ENCODE results near the gene ST8SIA2. TPM values are rescaled to one million over a fixed set of nuclear protein-coding genes. Genes with fewer than 3 reads are reported as not detected.

The ST8SIA2 gene
- total RNA-seq, 2 donors from 2014 or later = 0.73 to 2.3 TPM

DNA sequence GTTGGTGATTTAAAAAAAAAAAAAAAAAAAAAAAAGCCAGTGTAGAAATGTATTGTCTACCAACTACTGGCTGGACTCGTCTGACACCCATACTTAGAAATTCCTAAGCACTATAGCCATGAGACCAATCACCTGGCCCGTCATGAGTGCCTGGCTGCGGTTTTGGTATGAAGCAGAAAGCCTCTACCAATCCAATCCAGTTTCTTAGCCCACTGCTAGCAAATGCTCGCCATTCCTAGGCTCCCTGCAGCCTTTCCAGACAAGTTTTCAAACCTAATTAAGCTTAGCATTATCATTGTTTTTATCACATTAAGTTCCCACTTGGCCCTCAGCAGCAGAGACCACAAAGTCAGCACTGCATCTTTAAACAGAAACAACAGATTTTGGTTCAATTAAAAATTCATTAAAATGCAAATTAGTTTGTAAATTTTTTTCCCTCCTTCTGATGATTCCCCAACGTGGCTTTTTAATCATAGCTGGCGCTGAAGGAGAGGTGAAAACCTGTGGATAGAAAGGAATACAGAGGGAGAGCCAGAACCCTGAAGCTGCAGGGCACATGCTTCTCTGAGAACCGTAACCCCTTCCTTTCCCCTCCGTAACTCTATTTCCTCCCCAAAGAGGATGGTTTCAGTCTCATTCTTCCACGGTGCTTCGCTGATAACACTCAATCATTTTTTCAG lies 32.2 kb upstream of the ST8SIA2 start:
- no peak for DNase-seq (ENCODE audit: low spot score)
- 80% methylated on average over 10 of the region's 10 CpGs for WGBS
- intact Hi-C loops (cut with DNase I) = no loop called here
- Histone ChIP-seq H3K4me1 (replicated peaks) (no peaks in the 10 kb centered on the region), H3K36me3 (no peaks in the 10 kb centered on the region), H3K9me3 (no peaks in the 10 kb centered on the region), H3K4me3 (no peak overlapping the region), H3K27me3 (replicated peaks; ENCODE audit: insufficient read depth) (no peaks in the 10 kb centered on the region), H3K27ac (no peak overlapping the region)
- TF ChIP-seq POLR2A (IDR thresholded peaks at IDR 0.05) (no peak), POLR2AphosphoS5 (IDR thresholded peaks at IDR 0.05) (no peak)
- TF ChIP-seq, protein P1, sequence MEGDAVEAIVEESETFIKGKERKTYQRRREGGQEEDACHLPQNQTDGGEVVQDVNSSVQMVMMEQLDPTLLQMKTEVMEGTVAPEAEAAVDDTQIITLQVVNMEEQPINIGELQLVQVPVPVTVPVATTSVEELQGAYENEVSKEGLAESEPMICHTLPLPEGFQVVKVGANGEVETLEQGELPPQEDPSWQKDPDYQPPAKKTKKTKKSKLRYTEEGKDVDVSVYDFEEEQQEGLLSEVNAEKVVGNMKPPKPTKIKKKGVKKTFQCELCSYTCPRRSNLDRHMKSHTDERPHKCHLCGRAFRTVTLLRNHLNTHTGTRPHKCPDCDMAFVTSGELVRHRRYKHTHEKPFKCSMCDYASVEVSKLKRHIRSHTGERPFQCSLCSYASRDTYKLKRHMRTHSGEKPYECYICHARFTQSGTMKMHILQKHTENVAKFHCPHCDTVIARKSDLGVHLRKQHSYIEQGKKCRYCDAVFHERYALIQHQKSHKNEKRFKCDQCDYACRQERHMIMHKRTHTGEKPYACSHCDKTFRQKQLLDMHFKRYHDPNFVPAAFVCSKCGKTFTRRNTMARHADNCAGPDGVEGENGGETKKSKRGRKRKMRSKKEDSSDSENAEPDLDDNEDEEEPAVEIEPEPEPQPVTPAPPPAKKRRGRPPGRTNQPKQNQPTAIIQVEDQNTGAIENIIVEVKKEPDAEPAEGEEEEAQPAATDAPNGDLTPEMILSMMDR (IDR thresholded peaks at IDR 0.05) = no peak

DNA sequence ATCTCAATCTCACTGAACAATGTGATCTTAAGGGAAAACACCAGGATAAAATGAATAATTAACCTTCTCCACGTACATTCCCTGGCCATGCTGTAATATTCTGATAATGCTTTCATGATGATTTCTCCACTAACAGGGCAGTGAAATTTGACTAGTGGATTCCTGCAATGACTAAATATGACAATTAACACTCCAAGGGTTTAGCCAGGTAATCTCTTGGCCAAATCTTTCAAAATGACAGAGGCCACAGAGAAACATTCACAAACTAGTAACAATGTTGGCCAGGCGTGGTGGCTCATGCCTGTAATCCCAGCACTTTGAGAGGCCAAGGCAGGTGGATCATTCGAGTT lies 31.7 kb upstream of the ST8SIA2 start:
- intact Hi-C loops (cut with DNase I) = no loop called here

DNA sequence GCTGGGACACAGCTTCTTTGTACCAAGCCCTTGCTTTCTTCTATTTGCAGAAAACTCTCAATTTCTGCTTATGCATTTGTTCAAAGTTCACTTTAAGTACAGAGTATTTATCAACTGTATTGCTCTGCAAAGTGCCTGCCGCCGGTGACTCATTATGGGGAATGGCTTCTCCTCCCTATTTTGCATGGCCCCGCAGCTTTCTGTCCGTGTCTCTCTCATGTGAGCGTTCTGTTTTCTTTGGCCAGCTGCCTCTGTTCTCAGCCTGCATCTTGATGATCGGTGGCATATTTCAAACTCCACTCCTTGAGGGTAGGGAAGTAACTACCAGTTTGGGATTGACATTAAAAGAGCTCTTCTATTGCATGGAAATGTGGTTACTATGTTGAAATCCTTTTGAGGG lies 28.6 kb upstream of the ST8SIA2 start:
- intact Hi-C loops (cut with DNase I) = no loop called here
- TF ChIP-seq POLR2A (IDR thresholded peaks at IDR 0.05) = no peak
- TF ChIP-seq, protein P1 (IDR thresholded peaks at IDR 0.05) = no peak
- TF ChIP-seq POLR2AphosphoS5 (IDR thresholded peaks at IDR 0.05) = no peak
- WGBS = 23% methylated on average over 6 of the region's 6 CpGs
- no peak for DNase-seq (ENCODE audit: low spot score)
- Histone ChIP-seq H3K27ac (no peak overlapping the region), H3K4me3 (no peak overlapping the region), H3K4me1 (replicated peaks) (no peaks in the 10 kb centered on the region), H3K27me3 (replicated peaks; ENCODE audit: insufficient read depth) (no peaks in the 10 kb centered on the region), H3K36me3 (no peaks in the 10 kb centered on the region), H3K9me3 (no peaks in the 10 kb centered on the region)

More for the DNA sequence above, 31.7 kb upstream of the ST8SIA2 start:
- no peaks in the 10 kb centered on the region for H3K4me1 ChIP-seq (replicated peaks)
- no peak overlapping the region for H3K27ac ChIP-seq
- TF ChIP-seq POLR2AphosphoS5 (IDR thresholded peaks at IDR 0.05) = no peak
- TF ChIP-seq, protein P1 (IDR thresholded peaks at IDR 0.05) = no peak
- no peak for TF ChIP-seq POLR2A (IDR thresholded peaks at IDR 0.05)
- no peaks in the 10 kb centered on the region for H3K36me3 ChIP-seq
- H3K27me3 ChIP-seq (replicated peaks; ENCODE audit: insufficient read depth) = no peaks in the 10 kb centered on the region
- DNase-seq (ENCODE audit: low spot score) = no peak
- 89% methylated on average over 3 of the region's 3 CpGs for WGBS
- no peaks in the 10 kb centered on the region for H3K9me3 ChIP-seq
- no peak overlapping the region for H3K4me3 ChIP-seq

DNA sequence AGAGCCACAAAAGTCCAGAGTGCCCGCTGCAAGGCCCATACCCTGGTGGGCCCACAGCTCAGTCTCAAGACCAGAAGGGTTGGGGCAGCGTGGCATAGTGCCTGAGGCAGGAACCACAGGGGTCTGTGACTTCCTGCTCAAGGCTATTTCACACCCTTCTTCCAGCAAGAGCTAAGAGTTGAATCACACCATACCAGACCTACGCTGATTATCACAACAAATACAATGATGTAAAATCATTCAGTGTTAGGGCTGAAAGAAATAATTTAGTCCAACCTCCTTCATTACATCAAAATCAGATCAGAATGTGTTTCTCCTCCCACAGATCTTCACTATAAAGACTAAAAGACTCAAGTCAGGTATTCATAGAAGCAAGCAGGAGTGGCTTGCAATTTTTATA lies 27.8 kb upstream of the ST8SIA2 start:
- H3K4me3 ChIP-seq = no peak overlapping the region
- H3K36me3 ChIP-seq = no peaks in the 10 kb centered on the region
- H3K9me3 ChIP-seq = no peaks in the 10 kb centered on the region
- no peaks in the 10 kb centered on the region for H3K27me3 ChIP-seq (replicated peaks; ENCODE audit: insufficient read depth)
- intact Hi-C loops (cut with DNase I) = no loop called here
- WGBS = 64% methylated on average over 3 of the region's 3 CpGs
- TF ChIP-seq POLR2A (IDR thresholded peaks at IDR 0.05) = no peak
- no peak for TF ChIP-seq POLR2AphosphoS5 (IDR thresholded peaks at IDR 0.05)
- TF ChIP-seq, protein P1 (IDR thresholded peaks at IDR 0.05) = no peak
- no peaks in the 10 kb centered on the region for H3K4me1 ChIP-seq (replicated peaks)
- DNase-seq (ENCODE audit: low spot score) = no peak
- no peak overlapping the region for H3K27ac ChIP-seq

DNA sequence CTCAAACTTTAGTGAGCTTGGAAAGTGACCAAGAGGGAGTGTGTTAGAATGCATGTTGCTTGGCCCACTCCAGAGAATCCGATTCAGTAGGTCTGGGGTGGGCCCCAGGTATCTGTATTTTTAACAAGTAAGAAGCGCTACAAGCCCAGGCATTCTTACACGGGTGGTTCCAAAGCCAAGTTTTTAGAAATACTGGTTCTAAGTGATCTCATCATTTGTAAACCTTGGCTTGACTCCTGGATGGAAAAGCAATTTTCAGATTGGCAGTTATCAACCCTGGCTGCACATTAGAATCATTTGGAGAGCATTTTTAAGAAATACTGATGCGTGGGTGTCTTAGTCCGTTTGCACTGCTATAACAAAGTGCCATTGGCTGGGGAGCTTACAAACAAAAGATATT lies 27.3 kb upstream of the ST8SIA2 start:
- intact Hi-C loops (cut with DNase I) = no loop called here
- no peak for DNase-seq (ENCODE audit: low spot score)
- 76% methylated on average over 5 of the region's 5 CpGs for WGBS

More for the DNA sequence above, 27.3 kb upstream of the ST8SIA2 start:
- Histone ChIP-seq H3K4me3 (no peak overlapping the region), H3K27ac (no peak overlapping the region), H3K4me1 (replicated peaks) (no peaks in the 10 kb centered on the region), H3K9me3 (no peaks in the 10 kb centered on the region), H3K36me3 (no peaks in the 10 kb centered on the region), H3K27me3 (replicated peaks; ENCODE audit: insufficient read depth) (no peaks in the 10 kb centered on the region)
- TF ChIP-seq, protein P1 (IDR thresholded peaks at IDR 0.05) = no peak
- TF ChIP-seq POLR2AphosphoS5 (IDR thresholded peaks at IDR 0.05) = no peak
